Liver (tissue), 9 donors: ENCODE data around the gene HNRNPM. TPM values are rescaled to one million over a fixed set of nuclear protein-coding genes. Genes with fewer than 3 reads are reported as not detected.
A peak's percentile ranks its signal among the peaks of the same experiment; 100 is the strongest.

ENCODE experiments used
- DNase-seq: peaks from one replicate; pipeline ENCODE4 v3.0.0-alpha.2; 2017; ENCODE audit warnings: low spot score
- H3K27ac ChIP-seq, 2 donors: one replicate each; pipeline ENCODE4 v1.7.0; 2013; ENCODE audit warnings: inconsistent platforms in 2 of 2, low read length in 2 of 2, control low read depth in 1 of 2, low read depth in 1 of 2, mild to moderate bottlenecking in 1 of 2
- H3K27me3 ChIP-seq, 4 donors: one replicate each; pipeline versions ENCODE4 v1.6.1 to v1.7.0; 2013; ENCODE audit warnings: low read length in 3 of 4, inconsistent platforms in 1 of 4, mild to moderate bottlenecking in 1 of 4, moderate library complexity in 1 of 4; ENCODE audit not compliant: control insufficient read depth in 4 of 4, insufficient read depth in 4 of 4
- H3K36me3 ChIP-seq, 4 donors: one replicate each; pipeline versions ENCODE4 v1.6.1 to v1.7.0; 2013; ENCODE audit warnings: low read length in 3 of 4, mild to moderate bottlenecking in 3 of 4, low read depth in 1 of 4, moderate library complexity in 1 of 4; ENCODE audit not compliant: control insufficient read depth in 4 of 4, insufficient read depth in 3 of 4
- H3K4me1 ChIP-seq, 4 donors: one replicate each; pipeline versions ENCODE4 v1.6.1 to v1.7.0; 2013; ENCODE audit warnings: low read length in 3 of 4, mild to moderate bottlenecking in 3 of 4, moderate library complexity in 1 of 4; ENCODE audit not compliant: control insufficient read depth in 4 of 4, insufficient read depth in 4 of 4
- H3K4me3 ChIP-seq, 3 donors: one replicate each; pipeline versions ENCODE4 v1.6.1 to v1.7.0; 2013; ENCODE audit warnings: low read length in 3 of 3, control low read depth in 1 of 3, low read depth in 1 of 3, mild to moderate bottlenecking in 1 of 3
- H3K9ac ChIP-seq, 2 donors: one replicate each; pipeline ENCODE4 v1.7.0; 2013; ENCODE audit warnings: low read length in 2 of 2, mild to moderate bottlenecking in 2 of 2, moderate library complexity in 2 of 2, control low read depth in 1 of 2, low read depth in 1 of 2
- H3K9me3 ChIP-seq, 4 donors: one replicate each; pipeline versions ENCODE4 v1.6.1 to v1.7.0; 2013; ENCODE audit warnings: low read length in 3 of 4; ENCODE audit not compliant: control insufficient read depth in 4 of 4
- CTCF ChIP-seq: fragments of 150-350 bp; IDR thresholded peaks from 2 replicates; pipeline ENCODE4 v1.5.1; 2017; ENCODE audit warnings: improper control_type of control experiment, low read depth, low read length; ENCODE audit not compliant: missing input control
- FOXA1 ChIP-seq: IDR thresholded peaks from 2 replicates; pipeline ENCODE4 v1.6.1; 2016; ENCODE audit warnings: antibody characterized with exemption
- FOXA2 ChIP-seq: IDR thresholded peaks from 2 replicates; pipeline ENCODE4 v1.6.1; 2016; ENCODE audit warnings: antibody characterized with exemption
- GABPA ChIP-seq, 2 donors: IDR thresholded peaks in 1 of 2; conservative IDR thresholded peaks in 1 of 2; 2 replicates each; pipeline ENCODE4 v1.6.1; 2016; ENCODE audit warnings: antibody characterized with exemption in 2 of 2, mild to moderate bottlenecking in 1 of 2, moderate library complexity in 1 of 2
- HNF4A ChIP-seq, 2 donors: conservative IDR thresholded peaks; 2 replicates each; pipeline ENCODE4 v1.6.1; 2016; ENCODE audit warnings: antibody characterized with exemption in 2 of 2, mild to moderate bottlenecking in 2 of 2
- HNF4G ChIP-seq: IDR thresholded peaks from 2 replicates; pipeline ENCODE4 v1.6.1; 2016; ENCODE audit warnings: antibody characterized with exemption
- JUND ChIP-seq, 2 donors: IDR thresholded peaks; 2 replicates each; pipeline ENCODE4 v1.6.1; 2016; ENCODE audit warnings: antibody characterized with exemption in 2 of 2
- MAX ChIP-seq: IDR thresholded peaks from 2 replicates; pipeline ENCODE4 v1.6.1; 2016; ENCODE audit warnings: antibody characterized with exemption
- RAD21 ChIP-seq, 2 donors: IDR thresholded peaks; 2 replicates each; pipeline ENCODE4 v1.6.1; 2016; ENCODE audit warnings: antibody characterized with exemption in 2 of 2, mild to moderate bottlenecking in 2 of 2
- RXRA ChIP-seq, 2 donors: IDR thresholded peaks; 2 replicates each; pipeline ENCODE4 v1.6.1; 2017 to 2018; ENCODE audit warnings: antibody characterized with exemption in 2 of 2, mild to moderate bottlenecking in 1 of 2
- TAF1 ChIP-seq: conservative IDR thresholded peaks from 2 replicates; pipeline ENCODE4 v1.6.1; 2016; ENCODE audit warnings: antibody characterized with exemption, mild to moderate bottlenecking
- YY1 ChIP-seq: IDR thresholded peaks from 2 replicates; pipeline ENCODE4 v1.6.1; 2016; ENCODE audit warnings: antibody characterized with exemption, mild to moderate bottlenecking
- ZBTB33 ChIP-seq: IDR thresholded peaks from 2 replicates; pipeline ENCODE4 v1.6.1; 2016; ENCODE audit warnings: antibody characterized with exemption
- WGBS: extraction: QIAGEN DNeasy Blood & Tissue Kit; methylation state at CpG from one replicate; pipeline ENCODE4 v1.1.7; 2013; 5-methylcytosine and 5-hydroxymethylcytosine counted together
- polyA plus RNA-seq, 2 donors: library from polyadenylated mRNA; stranded (reverse) in 1 of 2; unstranded in 1 of 2; fragments of 200-250 nt in 1 of 2; fragments of >200 nt in 1 of 2; fragmentation: Nextera tagmentation in 1 of 2; extraction: Ambion mirVana in 1 of 2; gene quantifications; one replicate each; pipeline versions ENCODE4 v1.2.1 to v1.2.3, GENCODE V29; 2013 to 2015
- total RNA-seq, 2 donors: library from RNA; depleted of rRNA; stranded (reverse); fragments of >200 nt; gene quantifications; one replicate each; pipeline ENCODE4 v1.2.3, GENCODE V29; 2014
- TF ChIP-seq, protein P1 (sequence below): IDR thresholded peaks from 2 replicates; pipeline ENCODE4 v1.6.1; 2016; ENCODE audit warnings: antibody characterized with exemption
- donor health status: healthy.
- donor health status: healthy.
- donor health status: healthy.
- donor health status: healthy.
- donor health status: healthy.

HNRNPM gene
- total and polyA plus RNA-seq, 4 donors = 39.4 to 86.9 (median 70.7) TPM

DNA sequence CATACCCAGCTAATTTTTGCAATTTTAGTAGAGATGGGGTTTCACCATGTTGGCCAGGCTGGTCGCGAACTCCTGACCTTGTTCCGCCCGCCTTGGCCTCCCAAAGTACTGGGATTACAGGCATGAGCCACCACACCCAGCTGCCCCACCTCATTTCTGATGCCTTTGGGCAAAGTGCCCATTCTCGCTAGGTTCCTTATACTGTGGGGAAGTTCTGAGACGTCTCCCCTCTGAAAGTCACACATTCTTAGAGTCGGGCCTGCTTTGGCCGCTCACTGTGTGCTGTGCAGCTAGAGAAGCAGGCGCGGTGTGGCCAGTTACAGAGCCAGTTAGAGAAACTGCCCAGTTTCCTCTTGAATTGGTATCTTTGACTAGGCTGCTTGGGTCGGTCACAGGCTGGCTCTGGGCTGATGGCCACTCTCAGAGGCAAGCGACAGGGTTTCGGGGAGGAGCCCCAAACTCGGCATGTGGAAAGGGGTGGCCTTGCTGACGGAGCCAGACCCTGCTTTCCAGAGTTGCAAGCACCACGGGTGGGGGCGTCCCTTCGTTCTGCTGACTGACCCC, 39.6 kb downstream of the HNRNPM start (continued):
- TF ChIP-seq CTCF (no peak), RAD21 (IDR thresholded peaks at IDR 0.05) (no peak), HNF4A (conservative IDR thresholded peaks at IDR 0.05) (no peak), HNF4G (no peak), MAX (no peak), FOXA1 (no peak), YY1 (no peak)

GRCh38 chr19:8485561-8486371, 41.0 kb downstream of the HNRNPM start:
- Histone ChIP-seq H3K36me3 (peaks cover 18 to 79% (median 56%) of the 10 kb centered on the region in 4 donors), H3K27me3 (no peaks in the 10 kb centered on the region), H3K9me3 (no peaks in the 10 kb centered on the region), H3K9ac (no peak overlapping the region), H3K27ac (peak overlapping the region in 1 of 2 donors; percentile 30), H3K4me3 (no peak overlapping the region), H3K4me1 (no peaks in the 10 kb centered on the region)
- TF ChIP-seq YY1 (no peak), JUND (IDR thresholded peaks at IDR 0.05) (no peak), TAF1 (no peak), CTCF (no peak), RAD21 (IDR thresholded peaks at IDR 0.05) (no peak), FOXA1 (no peak), RXRA (IDR thresholded peaks at IDR 0.05) (no peak)
- TF ChIP-seq, protein P1, sequence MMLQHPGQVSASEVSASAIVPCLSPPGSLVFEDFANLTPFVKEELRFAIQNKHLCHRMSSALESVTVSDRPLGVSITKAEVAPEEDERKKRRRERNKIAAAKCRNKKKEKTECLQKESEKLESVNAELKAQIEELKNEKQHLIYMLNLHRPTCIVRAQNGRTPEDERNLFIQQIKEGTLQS = no peak
- no peak for DNase-seq
- WGBS = 98% methylated on average over 62 of the region's 62 CpGs

GRCh38 chr19:8486661-8487136, 41.9 kb downstream of the HNRNPM start:
- peak overlapping the region; percentile 68 to 78 for H3K27ac ChIP-seq
- H3K4me1 ChIP-seq = no peaks in the 10 kb centered on the region
- TF ChIP-seq GABPA (IDR thresholded peaks at IDR 0.05 in 1 of 2, conservative IDR thresholded peaks at IDR 0.05 in 1 of 2) = no peak
- TF ChIP-seq FOXA2 = no peak
- TF ChIP-seq MAX = no peak
- TF ChIP-seq RAD21 (IDR thresholded peaks at IDR 0.05) = no peak
- TF ChIP-seq HNF4G = no peak
- TF ChIP-seq, protein P1 = no peak
- no peak for TF ChIP-seq CTCF
- TF ChIP-seq JUND (IDR thresholded peaks at IDR 0.05) = no peak
- no peak for TF ChIP-seq FOXA1
- no peak for TF ChIP-seq YY1
- no peak for TF ChIP-seq ZBTB33
- no peak for TF ChIP-seq RXRA (IDR thresholded peaks at IDR 0.05)
- no peaks in the 10 kb centered on the region for H3K27me3 ChIP-seq
- H3K4me3 ChIP-seq = no peak overlapping the region
- WGBS = 91% methylated on average over 16 of the region's 16 CpGs
- peaks cover 15 to 70% (median 49%) of the 10 kb centered on the region in 4 donors for H3K36me3 ChIP-seq
- no peaks in the 10 kb centered on the region for H3K9me3 ChIP-seq
- no peak overlapping the region for H3K9ac ChIP-seq
- DNase-seq = no peak
